ENCODE data around the gene WSCD2.

Gene WSCD2

GRCh38 chr12:108121728-108122471 is 7.2 kb upstream of the WSCD2 start:
- TF ChIP-seq, protein P1, sequence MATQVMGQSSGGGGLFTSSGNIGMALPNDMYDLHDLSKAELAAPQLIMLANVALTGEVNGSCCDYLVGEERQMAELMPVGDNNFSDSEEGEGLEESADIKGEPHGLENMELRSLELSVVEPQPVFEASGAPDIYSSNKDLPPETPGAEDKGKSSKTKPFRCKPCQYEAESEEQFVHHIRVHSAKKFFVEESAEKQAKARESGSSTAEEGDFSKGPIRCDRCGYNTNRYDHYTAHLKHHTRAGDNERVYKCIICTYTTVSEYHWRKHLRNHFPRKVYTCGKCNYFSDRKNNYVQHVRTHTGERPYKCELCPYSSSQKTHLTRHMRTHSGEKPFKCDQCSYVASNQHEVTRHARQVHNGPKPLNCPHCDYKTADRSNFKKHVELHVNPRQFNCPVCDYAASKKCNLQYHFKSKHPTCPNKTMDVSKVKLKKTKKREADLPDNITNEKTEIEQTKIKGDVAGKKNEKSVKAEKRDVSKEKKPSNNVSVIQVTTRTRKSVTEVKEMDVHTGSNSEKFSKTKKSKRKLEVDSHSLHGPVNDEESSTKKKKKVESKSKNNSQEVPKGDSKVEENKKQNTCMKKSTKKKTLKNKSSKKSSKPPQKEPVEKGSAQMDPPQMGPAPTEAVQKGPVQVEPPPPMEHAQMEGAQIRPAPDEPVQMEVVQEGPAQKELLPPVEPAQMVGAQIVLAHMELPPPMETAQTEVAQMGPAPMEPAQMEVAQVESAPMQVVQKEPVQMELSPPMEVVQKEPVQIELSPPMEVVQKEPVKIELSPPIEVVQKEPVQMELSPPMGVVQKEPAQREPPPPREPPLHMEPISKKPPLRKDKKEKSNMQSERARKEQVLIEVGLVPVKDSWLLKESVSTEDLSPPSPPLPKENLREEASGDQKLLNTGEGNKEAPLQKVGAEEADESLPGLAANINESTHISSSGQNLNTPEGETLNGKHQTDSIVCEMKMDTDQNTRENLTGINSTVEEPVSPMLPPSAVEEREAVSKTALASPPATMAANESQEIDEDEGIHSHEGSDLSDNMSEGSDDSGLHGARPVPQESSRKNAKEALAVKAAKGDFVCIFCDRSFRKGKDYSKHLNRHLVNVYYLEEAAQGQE (IDR thresholded peaks at IDR 0.05; ENCODE audit: insufficient replicate concordance, low read depth), result no peak
- TF ChIP-seq POLR2AphosphoS5 (IDR thresholded peaks at IDR 0.05; ENCODE audit: low read depth) (no peak), SPI1 (IDR thresholded peaks at IDR 0.05; ENCODE audit: borderline replicate concordance, low read depth) (no peak), GABPA (IDR thresholded peaks at IDR 0.05; ENCODE audit: low read depth) (no peak), CTCF (IDR thresholded peaks at IDR 0.05; ENCODE audit: insufficient read depth, low read length) (no peak)
- Histone ChIP-seq H3K27me3 (ENCODE audit: insufficient read depth, poor library complexity, severe bottlenecking) (peaks cover 3% of the 10 kb centered on the region), H3K27ac (replicated peaks) (no peak overlapping the region), H3K4me3 (replicated peaks; ENCODE audit: insufficient read depth, low read length) (no peak overlapping the region)
- DNase-seq (ENCODE audit: low read depth in 1 of 2, low spot score in 1 of 2), result no peak

GRCh38 chr12:108122644-108123043 is 6.4 kb upstream of the WSCD2 start:
- DNase-seq (ENCODE audit: low read depth in 1 of 2, low spot score in 1 of 2), result no peak
- TF ChIP-seq CTCF (IDR thresholded peaks at IDR 0.05; ENCODE audit: insufficient read depth, low read length) (no peak), POLR2AphosphoS5 (IDR thresholded peaks at IDR 0.05; ENCODE audit: low read depth) (no peak), GABPA (IDR thresholded peaks at IDR 0.05; ENCODE audit: low read depth) (no peak), SPI1 (IDR thresholded peaks at IDR 0.05; ENCODE audit: borderline replicate concordance, low read depth) (no peak)
- TF ChIP-seq, protein P1 (IDR thresholded peaks at IDR 0.05; ENCODE audit: insufficient replicate concordance, low read depth), result no peak
- H3K27ac ChIP-seq (replicated peaks), result no peak overlapping the region
- no peak overlapping the region for H3K4me3 ChIP-seq (replicated peaks; ENCODE audit: insufficient read depth, low read length)
- H3K27me3 ChIP-seq (ENCODE audit: insufficient read depth, poor library complexity, severe bottlenecking), result peaks cover 5% of the 10 kb centered on the region

DNA sequence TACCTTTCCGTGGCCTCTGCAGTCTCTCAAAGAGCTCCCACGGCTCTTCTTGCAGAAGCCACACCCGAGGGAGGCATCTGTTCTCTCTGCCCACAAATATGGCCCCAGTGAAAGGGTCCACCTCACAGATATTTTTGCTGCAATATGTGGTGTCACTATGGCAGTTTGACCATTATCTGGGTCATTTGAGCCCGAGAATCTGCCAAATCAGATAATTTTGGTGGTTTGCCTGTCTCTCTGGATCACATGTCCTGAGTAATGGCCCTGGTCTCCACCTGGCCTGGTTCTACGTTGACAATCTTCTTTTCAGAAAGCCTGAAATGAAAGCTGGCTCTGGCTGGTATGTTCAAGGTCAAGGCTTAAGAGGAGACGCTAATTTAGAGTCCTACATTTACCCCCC is 5.7 kb upstream of the WSCD2 start:
- no peak overlapping the region for H3K4me3 ChIP-seq (replicated peaks; ENCODE audit: insufficient read depth, low read length)
- no peak for DNase-seq (ENCODE audit: low read depth in 1 of 2, low spot score in 1 of 2)
- H3K27me3 ChIP-seq (ENCODE audit: insufficient read depth, poor library complexity, severe bottlenecking), result peaks cover 8% of the 10 kb centered on the region
- TF ChIP-seq GABPA (IDR thresholded peaks at IDR 0.05; ENCODE audit: low read depth), result no peak
- no peak for TF ChIP-seq POLR2AphosphoS5 (IDR thresholded peaks at IDR 0.05; ENCODE audit: low read depth)
- no peak for TF ChIP-seq CTCF (IDR thresholded peaks at IDR 0.05; ENCODE audit: insufficient read depth, low read length)
- TF ChIP-seq, protein P1 (IDR thresholded peaks at IDR 0.05; ENCODE audit: insufficient replicate concordance, low read depth), result no peak
- no peak for TF ChIP-seq SPI1 (IDR thresholded peaks at IDR 0.05; ENCODE audit: borderline replicate concordance, low read depth)
- H3K27ac ChIP-seq (replicated peaks), result no peak overlapping the region

Measured in HL-60 (cell line).